HG03135 (cell line): ENCODE data around the gene DELE1.

Experiments
- ATAC-seq: cut with Tn5 transposase; IDR thresholded peaks from one replicate; pipeline ENCODE4 v1.9.1; 2021; ENCODE audit warnings: mild to moderate bottlenecking, moderate library complexity; ENCODE audit not compliant: unreplicated experiment

DELE1 gene

GRCh38 chr5:141952020-141952419, 28.3 kb downstream of the DELE1 start:
- ATAC-seq: no peak

- no peak for ATAC-seq
Observed at GRCh38 chr5:141954194-141954593, 30.5 kb downstream of the DELE1 start.

DNA sequence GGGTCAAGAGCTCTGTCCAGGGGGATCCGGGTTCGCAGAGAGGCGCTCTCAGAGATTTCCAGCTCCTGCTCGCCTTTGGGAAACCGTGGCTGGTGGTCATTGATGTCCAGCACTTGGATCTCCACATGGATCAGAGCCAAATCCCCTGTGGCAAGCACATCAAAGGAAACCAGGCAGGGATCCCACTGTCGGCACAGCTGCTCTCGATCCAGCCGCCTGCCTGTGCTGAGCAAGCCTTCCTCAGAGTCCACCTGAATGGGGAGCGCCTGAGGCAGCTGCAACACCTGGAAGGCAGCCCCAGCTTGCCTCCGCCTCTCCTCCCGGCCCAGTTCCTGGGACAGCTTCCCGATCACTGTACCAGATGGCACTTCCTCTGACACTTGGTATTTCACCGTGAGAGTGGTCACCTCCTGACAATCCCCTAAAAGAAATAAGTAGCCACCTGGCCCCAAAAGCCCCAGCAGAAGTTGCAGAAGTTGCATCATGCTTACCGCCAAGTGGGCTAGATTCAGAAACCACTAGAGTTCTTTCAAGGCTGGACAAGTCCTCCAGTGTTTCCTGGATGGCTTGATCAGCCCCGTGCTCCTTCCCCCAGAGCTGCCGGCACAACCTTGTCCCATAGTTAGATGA, 33.8 kb downstream of the DELE1 start:
- no peak for ATAC-seq

GRCh38 chr5:141958113-141958512, 34.4 kb downstream of the DELE1 start, which contains the start of gene PCDH12:
PCDH12 (minus strand) TSS chr5:141958202; CDS start chr5:141957851, 351 bp downstream.
- no peak for ATAC-seq

DNA sequence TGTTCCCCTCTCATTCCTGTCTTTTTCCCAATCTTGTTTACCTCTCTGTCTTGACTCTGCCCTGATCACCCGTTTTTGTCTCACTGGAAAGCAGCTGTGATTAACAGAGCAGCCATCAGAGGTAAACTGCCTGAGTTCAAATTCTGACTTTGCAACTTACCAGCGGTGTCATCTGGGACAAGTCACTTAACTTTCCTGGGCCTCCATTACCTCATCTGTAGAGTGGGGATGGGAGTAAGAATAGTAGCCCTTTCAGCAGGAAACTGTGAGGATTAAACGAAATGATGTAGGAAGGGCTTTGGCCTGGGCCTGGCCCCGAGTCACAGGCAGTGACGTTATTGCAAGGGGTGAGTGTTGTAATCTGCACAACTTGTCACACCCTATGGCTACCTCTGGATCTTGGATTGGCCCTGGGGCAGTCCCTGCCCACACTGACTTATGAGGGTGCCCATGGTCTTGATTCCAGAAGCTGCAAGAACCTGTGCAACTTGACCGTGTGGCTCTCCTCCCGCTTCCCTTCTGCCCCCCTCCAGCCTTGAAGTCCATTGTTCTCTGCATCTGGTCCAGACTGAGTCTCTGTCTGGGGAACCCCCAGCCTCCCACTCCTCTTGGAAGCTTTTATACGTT, 35.0 kb downstream of the DELE1 start:
- ATAC-seq: no peak

DNA sequence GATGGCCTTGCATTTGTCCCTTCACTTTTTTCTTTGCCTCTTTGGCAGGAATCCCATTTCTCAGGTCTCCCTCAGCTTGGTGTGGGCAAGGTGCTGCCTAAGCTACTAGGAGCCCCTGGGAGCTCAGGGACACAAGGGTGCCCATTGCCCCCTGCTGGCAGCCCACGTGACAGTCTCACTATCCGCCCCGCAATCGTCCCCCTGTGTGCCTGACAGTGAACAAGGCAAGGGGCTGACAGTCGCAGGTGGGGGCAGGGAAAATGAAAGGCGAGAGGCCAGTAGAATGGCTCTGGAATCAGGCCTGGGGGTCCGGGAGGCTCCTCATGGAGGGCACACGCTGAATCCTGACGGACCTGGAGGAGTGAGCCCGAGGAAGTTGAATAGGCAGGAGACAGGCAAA, 36.3 kb downstream of the DELE1 start:
- ATAC-seq: no peak

DNA sequence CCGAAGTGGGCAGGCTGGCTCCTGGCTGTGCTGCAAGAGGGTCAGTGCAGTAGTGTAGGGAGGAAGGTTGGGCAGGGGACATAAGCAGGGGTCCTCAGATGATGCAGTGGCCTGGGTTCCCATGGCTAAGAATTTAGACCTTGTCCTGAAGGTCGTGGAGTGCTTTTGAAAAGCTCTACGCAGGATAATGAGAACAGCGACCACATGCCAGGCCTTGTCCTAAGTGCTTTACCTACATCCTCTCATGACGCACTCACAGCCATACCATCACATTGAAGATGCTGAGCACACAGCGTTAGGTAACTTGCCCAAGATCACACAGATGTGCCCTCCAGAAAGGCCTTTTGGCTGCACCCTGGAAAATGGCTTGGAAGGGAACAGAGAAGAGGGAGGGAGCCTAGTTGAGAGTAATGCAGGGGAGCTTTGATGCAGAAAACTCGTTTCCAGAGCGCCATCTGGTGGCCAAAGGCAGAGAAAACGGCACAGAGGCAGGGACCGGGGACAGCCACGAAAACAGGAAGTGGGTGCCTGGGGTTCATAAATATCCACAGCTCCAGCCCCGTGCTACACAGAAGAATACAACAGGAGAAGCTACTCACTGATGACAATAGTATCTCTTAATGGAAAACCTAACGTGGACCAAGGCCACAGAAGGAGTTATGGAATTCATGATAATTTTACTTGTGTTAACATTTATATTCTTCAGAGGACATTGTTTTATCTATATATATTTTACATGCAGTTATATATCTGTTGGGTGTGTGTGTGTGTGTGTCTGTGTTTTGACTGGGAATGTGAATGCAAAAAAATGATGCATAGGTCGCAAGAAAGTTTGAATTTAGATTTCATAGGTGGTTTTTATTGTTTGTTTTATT, 37.0 kb downstream of the DELE1 start:
- ATAC-seq: peak; percentile 91

GRCh38 chr5:141961466-141961865, 37.8 kb downstream of the DELE1 start:
- ATAC-seq: no peak

DNA sequence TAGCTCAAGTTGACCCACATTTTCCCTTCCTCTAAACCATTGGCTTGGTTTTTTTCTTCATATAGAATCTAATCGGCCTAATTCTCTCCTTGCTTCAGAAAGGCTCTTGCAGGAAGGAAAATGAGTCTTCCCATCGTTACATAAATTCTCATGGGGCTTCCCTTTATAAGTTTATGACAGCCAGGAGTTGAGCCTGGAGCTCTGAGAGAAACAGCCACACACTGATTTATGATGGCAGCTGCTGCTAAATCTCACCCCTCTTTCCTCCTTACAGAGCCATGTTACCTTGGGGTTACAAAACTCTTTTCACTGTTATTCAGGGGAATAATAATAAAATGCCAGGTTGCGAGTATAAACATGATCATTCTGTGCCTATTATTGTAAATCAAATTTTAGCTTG, 40.0 kb downstream of the DELE1 start:
- ATAC-seq: no peak

DNA sequence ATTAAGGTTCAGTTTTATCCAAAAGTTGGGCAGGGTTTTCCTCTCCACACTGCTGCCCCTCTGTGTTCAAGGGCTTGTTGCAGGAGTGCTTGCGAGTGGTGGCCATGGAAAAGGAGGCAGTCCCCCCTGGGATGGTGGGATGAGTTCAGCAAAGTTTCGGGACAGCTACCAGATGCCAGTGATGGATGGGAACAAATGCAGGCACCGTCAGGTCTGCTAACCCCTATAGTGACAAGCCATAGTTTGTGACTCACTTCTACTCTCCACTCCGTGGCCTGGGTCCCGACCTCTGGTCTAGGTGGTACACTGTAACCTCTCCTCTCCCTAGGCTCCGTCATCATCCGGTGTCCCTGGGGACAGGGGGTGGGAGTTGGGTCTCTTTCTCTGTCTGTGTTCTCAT, 41.4 kb downstream of the DELE1 start:
- no peak for ATAC-seq

DNA sequence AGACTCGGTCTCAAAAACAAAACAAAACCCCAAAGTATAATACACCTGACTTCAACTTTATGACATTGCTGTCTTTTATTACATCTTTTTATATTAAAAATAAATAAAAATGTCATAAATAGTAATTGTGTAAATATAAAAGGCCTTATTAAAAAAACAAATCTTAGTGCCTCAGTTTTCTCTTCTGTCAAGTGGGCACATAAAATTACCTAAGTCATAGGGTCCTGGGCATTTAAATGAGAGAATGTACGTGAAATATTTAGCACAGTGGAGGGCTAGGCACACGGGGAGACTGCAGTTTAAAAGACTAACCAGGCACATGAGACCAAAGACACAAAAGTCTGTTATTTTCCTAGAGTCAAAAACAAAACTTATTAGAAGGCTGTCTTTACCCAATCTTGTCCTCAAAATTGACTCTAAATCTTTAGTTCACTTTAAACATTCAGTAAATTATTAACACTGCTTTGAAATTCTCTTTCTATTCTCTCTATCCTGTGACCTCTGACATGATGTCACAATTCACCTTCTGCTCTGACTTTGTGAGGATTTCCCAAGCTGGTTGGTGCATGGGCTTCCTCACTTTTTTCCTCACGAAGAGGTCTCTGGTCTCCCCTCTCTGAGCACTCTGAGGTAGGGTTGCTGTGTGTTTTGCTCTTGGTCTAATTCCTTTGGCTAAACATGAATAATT, 42.7 kb downstream of the DELE1 start:
- ATAC-seq: no peak

GRCh38 chr5:141966963-141967333, 43.3 kb downstream of the DELE1 start:
- no peak for ATAC-seq

DNA sequence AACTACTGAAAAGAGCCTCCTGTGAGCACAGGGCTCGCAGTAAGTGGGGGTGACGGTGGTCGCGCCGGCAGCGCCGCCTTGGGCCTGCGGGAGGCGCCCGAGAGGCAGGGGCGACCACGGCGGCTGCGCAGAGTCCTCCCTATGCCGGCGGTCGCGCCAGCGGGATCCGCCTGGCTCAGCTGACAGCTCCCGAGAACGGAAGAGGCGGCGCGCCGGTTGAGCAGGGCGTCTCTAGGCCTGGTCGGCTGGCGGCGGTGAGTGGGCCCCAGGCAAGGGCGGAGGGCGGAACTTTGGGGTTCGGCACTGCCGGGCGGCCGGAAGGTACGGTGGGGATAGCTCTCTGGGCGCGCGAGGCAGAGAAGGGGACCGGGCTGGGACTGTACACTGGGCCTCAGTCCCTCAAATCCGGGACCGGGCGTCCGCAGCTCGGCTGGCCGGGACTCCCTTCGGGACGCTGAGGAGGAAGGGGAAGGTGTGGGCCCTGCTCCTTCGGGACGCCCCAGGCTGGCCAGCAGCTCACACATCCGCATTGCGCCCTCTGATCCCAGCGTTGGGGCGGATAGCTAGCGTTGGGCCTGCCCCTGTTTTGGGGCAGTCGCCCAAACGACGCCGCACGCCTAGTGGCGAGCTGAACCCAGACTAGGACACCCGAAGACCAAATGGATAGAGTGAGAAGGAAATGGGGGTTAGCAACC, 45.4 kb downstream of the DELE1 start, which contains the start of gene RNF14:
Gene RNF14, plus strand, starts transcription at position 192 of the 695 bp plus-strand sequence. CDS start 4,484 bp downstream, outside the sequence.
- ATAC-seq: peak; percentile 92

DNA sequence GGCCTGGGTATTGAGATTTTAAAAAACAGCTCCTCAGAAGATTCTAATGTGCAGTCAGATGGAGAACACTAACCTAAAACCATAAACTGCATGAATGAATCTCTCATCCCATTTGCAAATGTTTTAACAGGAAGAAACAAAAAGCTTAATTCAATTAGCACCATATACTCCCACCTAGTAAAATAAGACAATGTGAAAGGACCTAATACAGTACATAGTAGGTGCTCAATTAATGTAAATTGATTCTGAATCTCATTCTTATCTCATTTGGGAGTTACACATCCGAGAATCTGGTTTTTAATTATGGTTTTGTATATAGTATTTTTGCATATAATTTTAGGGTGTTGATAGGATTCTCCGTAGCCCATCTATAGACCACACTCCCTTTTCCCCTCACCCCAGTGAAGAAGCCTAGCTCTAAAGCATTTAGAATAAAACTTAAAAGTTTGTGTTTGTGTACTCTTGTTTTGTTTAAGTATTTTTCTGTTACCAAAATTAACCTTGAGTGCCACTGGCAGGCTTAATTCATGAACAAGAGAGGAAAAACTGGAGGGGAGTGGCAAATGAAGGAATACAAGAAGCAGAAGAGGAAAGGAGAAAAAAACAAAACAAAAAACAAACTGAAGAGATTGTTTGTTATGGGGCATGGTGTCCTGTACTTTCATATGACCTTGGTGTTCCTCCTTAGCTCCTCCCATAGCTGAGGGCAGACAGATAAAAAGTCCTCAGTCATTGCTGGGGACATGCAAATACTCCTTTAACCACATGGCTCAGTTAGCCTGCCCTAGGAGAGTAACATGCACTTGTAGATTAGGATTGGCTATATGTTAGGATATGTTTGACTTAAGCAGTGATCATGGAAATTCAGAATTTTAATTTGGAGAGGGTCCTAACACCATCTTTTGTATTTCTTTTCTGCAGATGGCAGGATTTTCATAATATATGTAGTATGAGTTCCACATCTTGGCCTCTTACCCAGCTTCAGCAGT, 46.4 kb downstream of the DELE1 start:
- ATAC-seq: peak; percentile 50

GRCh38 chr5:141973871-141974595, 50.4 kb downstream of the DELE1 start:
- ATAC-seq: no peak

GRCh38 chr5:141976176-141976575, 52.5 kb downstream of the DELE1 start:
- ATAC-seq: no peak

DNA sequence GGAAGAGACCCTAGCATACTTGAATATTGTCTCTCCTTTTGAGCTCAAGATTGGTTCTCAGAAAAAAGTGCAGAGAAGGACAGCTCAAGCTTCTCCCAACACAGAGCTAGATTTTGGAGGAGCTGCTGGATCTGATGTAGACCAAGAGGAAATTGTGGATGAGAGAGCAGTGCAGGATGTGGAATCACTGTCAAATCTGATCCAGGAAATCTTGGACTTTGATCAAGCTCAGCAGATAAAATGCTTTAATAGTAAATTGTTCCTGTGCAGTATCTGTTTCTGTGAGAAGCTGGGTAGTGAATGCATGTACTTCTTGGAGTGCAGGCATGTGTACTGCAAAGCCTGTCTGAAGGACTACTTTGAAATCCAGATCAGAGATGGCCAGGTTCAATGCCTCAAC, 54.7 kb downstream of the DELE1 start:
- ATAC-seq: no peak

DNA sequence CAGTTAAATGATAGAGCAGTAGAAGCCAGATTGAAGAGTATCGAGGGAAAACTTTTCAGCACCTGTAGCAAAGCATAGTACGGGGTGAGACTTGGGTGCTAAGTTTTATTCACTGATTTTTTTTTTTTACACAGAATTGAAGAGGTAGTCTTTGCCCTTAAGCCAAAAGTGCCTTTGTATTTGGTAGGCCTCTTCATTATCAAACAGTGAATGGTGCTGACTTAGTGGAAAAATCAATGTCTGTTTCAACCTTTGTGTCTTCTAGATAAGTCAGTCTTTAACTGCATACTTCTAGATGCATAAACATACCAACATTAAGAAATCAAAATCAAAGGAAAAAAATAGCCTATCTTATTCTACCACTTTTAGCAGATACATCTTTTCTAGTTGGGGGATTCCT, 59.0 kb downstream of the DELE1 start:
- ATAC-seq: no peak

- no peak for ATAC-seq
Observed at GRCh38 chr5:141986072-141986471, 62.4 kb downstream of the DELE1 start.
